GM18505 (cell line): ENCODE measurements around the gene METTL14.
"Not testable (repeated sequence)": the region's sequence is repeated elsewhere in the genome, so short reads cannot be mapped to it uniquely, and the experiment has no call there.

Source experiments
- ATAC-seq: cut with Tn5 transposase; IDR thresholded peaks from one replicate; pipeline ENCODE4 v1.9.1; 2021; ENCODE audit not compliant: unreplicated experiment
- POLR2A ChIP-seq: IDR thresholded peaks from 4 replicates; pipeline ENCODE4 v1.6.1; 2011; ENCODE audit warnings: borderline replicate concordance; ENCODE audit not compliant: insufficient read depth, insufficient read length; ENCODE audit errors: extremely low read depth

The METTL14 gene

DNA sequence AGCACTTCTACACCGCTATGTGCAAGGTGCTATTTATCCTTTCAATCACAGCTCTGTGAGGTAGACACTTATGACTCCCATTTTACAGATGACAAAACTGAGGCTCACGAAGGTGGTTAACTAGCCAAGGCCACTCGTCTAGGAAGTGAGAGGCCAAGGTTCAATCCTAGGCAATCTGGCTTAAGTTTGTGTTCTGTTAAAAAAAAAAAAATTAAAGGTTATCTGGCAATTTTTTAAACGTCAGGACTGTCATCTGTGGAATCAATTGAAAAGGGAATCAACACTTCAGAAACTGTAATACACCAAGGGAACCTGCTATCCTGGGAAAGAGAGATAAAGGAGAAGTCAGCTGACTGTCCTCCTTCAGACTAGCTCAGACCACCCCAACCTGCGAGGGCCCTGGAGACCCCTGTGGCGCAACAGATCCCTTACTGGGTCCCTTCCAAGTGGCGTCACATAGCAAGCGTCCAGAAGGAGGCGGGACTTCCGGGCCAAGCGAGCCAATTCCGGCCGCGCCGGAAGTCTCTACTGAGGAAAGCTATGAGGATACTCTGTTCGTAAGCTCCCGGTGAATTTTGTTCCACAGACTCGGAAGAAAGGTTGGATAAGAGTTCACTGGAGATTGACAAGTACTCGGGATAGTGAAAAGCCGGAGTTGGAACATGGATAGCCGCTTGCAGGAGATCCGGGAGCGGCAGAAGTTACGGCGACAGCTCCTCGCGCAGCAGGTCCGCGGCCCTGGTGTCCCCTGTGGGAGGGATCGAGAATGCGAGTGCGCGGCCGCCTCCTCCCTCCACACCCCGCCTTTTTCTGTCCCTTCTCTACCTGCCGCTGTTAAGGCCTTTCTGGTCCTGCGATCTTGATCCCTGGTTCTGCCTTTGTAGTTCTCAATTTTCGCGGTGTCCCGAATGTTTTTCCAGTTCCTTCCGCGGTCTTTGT is at the start of gene METTL14:
Gene METTL14 (plus strand): TSS at position 520 of the 939 bp plus-strand sequence. CDS start 143 bp downstream, at position 663.
- peak; percentile 99 for ATAC-seq

DNA sequence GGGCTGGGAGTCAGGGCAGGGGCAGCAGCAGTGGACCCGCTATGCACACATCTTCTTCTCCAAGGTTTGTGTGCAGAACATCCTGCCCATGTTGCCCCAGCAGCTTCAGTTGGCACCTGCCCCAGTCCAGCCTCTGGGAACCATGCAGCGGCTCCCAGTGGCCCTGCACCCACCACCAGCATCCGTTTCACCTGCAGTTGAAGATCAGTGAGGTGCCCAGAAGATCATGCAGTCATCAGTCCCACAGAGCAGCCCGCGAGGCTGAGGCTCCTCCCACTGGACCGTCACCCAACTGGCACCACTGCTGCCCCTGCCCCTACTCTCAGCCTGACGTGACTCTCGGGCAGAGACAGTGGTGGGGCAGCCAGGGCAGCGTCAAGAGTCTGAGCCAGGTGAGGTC is 49.1 kb upstream of the METTL14 start:
- not testable (repeated sequence) for ATAC-seq

More for the DNA sequence above, at the start of gene METTL14:
- TF ChIP-seq POLR2A = peak; percentile 93

DNA sequence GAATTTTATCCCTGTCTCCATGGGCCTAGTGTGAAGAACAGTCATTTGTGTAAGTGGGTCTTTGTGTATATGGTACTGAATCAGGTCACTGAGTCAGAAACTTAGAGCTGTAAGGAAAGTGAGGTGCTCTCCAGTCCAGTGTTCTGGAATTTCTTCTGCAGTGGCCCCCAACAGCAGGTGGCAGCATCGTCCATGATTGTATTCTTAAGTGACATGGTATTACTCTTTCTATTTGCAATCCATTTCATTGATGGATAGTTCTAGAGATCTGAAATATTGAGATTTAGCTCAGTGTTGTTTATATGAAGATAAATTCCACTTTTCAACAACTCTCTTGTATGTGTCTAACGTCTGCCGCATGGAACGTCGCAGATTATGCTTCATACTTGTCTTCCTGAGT is 20.5 kb upstream of the METTL14 start:
- ATAC-seq = not testable (repeated sequence)

DNA sequence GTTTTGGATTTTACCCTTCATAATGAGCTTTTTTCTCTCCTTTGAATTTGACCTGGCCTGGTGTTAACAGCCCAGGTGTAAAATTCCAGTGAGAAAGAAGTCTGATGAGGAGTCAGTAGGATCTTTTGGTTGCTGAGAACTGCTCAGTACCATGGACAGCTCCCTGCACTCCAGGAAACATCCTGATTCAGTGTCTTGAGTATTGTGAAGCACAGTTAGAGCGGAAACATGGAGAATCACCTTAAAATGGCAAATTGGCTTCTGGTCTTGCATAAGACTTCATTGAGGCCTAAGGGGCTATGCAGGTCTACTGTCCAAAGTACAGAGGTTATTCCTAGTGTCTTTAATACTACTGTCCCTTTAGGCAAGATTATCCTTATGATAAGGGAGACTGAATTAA is 16.0 kb upstream of the METTL14 start:
- not testable (repeated sequence) for ATAC-seq

DNA sequence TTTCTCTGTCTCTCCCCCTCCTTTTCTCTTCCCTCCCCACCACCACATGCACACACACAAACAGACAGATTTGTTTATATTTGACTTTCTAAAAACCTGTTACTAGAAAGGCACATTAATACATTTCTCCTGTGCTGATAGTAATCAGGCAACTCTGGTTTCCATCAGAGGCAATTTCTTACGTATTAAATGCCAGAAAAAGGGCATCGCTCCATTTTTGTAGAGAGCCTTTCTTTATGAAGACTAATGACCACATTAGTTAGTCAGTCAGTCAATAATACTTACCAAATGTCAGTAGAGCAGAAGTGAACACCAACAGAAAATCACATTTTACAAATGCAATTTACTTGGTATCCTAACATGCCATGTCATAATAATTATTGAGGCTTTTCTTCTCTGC is 14.2 kb upstream of the METTL14 start:
- not testable (repeated sequence) for ATAC-seq

DNA sequence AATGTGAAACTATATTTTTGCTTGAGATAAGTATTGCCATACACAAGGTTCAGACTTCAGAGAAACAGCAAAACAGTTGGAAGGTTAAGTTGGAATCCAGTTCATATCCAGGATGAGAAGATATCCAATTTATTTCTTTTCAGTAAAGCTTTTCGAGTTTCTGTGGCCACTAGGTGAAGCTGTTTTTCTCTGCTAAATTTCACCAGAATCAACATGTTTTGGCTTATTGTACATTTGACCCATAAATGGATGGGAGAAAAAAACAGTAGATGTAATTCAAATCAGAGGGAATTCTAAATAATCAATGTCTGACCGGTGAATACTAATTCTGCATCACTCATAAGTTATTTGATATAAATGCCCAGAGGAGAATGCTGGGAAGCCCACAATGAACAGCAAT is 9.1 kb upstream of the METTL14 start:
- TF ChIP-seq POLR2A = no peak
- no peak for ATAC-seq

DNA sequence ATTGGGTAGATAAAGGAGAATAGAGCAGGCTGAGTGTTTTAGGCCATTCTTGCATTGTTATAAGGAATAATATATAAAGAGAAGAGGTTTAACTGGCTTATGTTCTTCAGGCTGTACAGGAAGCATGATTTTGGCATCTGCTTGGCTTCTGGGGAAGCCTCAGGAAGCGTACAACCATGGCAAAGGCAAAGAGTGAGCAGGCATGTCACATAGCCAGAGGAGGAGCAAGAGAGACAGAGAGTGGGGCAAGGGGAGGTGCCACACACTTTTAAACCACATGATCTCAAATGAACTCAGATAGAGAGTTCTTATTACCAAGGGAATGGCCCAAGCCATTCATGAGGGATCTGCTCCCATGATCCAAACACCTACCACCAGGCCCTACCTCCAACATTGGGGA is 4.4 kb upstream of the METTL14 start:
- ATAC-seq = no peak
- no peak for TF ChIP-seq POLR2A

DNA sequence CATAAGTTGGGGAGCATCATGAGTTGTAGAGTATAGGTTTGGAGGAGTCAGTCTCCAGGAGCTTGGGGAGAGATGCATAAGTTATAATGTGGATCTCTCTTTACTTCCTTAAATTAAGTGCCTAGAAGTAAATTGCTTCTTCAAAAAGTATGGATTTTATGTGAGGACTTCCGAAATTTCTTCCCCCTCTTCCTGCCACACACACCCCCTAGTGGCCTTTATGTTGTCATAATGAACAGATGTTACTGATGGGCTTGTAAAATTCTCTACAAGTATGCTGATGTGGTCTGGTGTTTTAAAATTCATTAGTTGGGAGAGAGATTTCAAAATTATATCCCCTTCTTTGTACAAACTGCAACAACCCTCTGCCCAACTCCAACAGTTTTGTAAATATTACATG is 2.3 kb upstream of the METTL14 start:
- ATAC-seq = no peak
- TF ChIP-seq POLR2A = no peak

DNA sequence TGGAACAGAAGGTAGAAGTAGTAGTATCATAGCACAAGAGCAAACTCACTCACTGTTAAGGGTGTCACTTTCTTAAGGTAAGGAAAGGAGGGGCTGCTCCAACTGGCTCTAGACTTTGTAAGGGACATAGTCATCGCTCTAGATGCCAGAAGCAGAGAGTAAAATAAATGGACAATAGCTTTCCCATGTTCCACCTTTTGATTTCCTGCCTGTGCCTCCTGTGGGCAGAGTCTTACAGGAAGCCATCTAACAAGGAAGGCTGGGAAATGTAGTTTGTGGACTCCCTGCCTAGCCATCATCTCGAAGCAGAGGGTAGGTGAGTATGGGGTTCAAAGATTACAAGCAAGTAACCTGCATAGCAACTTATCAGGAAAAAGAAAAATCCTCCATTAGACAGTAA is 1.7 kb upstream of the METTL14 start:
- no peak for ATAC-seq
- TF ChIP-seq POLR2A = no peak

DNA sequence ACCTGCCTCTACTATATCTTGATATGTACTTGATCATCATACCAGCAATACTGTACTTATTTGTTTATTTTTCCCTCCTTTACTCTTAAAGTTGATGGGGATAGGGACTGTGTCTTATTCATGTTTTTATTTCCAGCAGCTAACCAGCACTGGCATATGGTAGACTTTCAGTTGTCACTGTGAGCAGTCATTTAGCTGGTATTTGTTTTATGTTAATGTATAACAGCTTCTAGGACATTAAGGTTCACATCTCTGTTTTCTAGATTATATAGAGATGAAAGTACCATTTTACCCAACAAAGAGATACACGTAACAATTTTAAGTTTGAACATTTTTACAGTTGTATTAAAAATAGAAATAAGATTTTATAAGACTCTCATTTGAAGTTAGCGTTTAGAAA is 17.9 kb downstream of the METTL14 start:
- no peak for ATAC-seq

DNA sequence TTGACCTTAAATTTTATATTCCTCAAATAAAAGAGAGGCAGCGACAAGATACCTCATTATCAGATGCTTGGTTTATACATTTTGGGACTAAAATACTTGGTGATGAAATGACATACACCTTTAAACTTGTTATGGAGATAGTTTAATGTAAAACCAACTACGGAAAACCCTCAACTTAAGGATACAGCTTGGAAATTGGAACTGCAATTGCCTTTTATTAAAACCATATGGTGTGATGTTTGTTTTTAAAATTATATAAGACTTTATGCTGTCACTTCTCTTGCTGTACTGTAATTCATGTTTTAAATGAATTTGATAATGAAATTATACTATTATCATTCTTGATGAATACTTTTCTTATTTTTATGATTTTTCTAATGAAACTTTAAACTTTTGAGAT is 25.9 kb downstream of the METTL14 start:
- no peak for ATAC-seq
- TF ChIP-seq POLR2A = no peak

More for the DNA sequence above, 17.9 kb downstream of the METTL14 start:
- no peak for TF ChIP-seq POLR2A

DNA sequence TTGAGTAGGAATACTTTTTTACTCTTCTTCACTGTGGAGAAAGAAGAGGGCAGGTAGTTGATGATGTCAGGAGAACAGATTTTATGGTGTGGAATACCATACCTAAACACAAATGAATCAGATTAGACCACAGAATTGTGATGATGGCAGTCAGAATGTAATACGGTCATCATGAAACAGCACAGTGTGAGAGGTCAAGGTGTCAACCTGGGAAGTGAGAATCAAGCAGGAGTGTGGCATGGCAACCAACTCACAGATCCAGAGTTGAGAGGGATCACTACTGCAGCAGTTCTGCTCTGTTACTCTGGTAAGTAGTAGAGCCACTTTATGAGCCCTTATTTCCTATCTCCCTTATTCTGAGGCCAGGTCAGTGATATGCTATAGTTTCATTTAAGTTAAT is 27.7 kb downstream of the METTL14 start:
- TF ChIP-seq POLR2A = no peak
- ATAC-seq = no peak

DNA sequence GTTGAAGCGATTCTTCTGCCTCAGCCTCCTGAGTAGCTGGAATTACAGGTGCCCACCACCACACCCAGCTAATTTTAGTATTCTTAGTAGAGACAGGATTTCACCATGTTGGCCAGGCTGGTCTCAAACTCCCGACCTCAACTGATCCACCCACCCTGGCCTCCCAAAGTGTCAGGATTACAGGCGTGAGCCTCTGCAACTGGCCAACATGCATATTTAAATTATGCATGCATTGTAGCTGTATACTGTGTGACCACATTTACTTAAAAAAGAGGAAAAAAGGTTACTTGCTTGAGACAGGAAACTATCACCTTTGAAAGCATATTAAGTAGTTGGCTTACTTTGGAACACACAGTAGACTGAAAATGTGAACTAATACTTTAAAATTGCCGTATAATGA is 29.5 kb downstream of the METTL14 start:
- no peak for ATAC-seq
- TF ChIP-seq POLR2A = no peak

DNA sequence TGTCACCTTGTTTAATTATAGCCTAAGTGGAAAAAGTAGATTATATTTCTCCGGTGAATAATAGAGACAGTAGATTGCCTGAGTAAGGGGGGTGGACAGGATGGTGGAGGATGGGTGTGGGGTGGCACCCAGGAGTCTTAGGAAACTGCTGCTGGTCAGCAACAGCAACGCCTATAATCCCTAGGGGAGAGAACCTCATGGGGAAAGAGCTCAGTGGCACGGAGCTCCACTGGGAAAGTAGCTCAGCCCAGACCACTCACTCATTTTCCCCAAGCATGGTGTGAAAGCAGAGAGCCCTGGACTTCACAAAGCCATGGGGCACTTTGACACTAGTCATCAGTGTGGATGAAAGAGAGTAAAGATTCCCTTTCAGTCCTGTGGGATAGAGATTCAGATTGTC is 31.1 kb downstream of the METTL14 start:
- TF ChIP-seq POLR2A = no peak
- no peak for ATAC-seq

DNA sequence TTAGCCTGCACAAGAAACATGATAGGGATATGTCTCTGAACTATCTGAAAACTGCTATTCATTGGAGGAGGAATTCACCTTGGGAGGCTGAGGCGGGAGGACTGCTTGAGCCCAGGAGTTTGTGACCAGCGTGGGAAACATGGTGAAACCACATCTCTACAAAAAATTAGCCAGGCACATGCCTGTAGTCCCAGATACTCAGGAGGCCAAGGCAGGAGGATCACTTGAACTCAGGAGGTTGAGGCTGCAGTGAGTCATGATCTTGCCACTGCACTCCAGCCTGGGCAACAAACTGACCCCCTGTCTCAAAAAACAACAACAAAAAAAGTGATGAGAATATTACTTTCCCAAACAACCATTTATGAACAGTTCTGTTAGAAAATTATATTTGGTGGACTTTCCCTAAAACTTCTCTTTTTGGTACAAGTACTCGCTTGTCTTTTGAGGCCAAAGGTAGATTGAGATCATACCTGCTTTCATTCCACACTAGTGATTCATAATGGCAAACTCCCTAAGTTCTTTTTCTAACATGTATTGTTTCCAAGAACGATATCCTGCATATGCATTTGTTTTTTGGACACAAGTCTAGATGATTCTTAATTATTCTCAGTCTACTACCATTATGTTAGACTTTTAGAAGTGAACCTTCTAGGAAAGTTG is 33.4 kb downstream of the METTL14 start:
- no peak for TF ChIP-seq POLR2A
- no peak for ATAC-seq

DNA sequence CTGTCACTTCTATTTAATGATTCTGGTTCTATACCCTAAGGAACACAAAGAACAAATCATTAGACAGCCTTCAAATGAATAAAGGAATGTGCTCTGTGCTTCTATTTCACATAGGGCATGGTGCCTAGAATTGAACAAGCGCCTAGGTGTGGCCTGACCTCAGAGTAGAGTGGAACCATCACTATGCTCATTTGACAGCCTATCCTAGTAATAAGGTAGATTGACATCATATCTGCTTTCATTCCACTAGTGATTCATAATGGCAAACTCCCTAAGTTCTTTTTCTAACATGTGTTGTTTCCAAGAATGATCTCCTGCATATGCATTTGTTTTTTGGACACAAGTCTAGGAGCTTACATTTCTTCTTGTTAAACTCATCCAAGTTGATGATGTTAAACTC is 36.6 kb downstream of the METTL14 start:
- TF ChIP-seq POLR2A = no peak
- ATAC-seq = no peak
